Neural progenitor cell (in vitro differentiated cells): ENCODE measurements around the gene USP16. TPM values are rescaled to one million over a fixed set of nuclear protein-coding genes. Genes with fewer than 3 reads are reported as not detected.
"Not testable (repeated sequence)": the region's sequence is repeated elsewhere in the genome, so short reads cannot be mapped to it uniquely, and the experiment has no call there.

Source experiments
- DNase-seq: peaks from one replicate; pipeline ENCODE4 v3.0.0-alpha.2; 2016; ENCODE audit warnings: low spot score
- H2AFZ ChIP-seq: fragments of 200-600 bp; sonication (generic); replicated peaks from 2 replicates; pipeline ENCODE4 v1.6.1; 2016; ENCODE audit warnings: antibody characterized with exemption
- H3F3A ChIP-seq: fragments of 200-600 bp; sonication (generic); 2 replicates; pipeline ENCODE4 v1.6.1; 2016; ENCODE audit warnings: antibody characterized with exemption, low read depth
- H3K27ac ChIP-seq: fragments of 200-600 bp; sonication (generic); 2 replicates; pipeline ENCODE4 v1.5.1; 2016; ENCODE audit warnings: mild to moderate bottlenecking
- H3K27me3 ChIP-seq: fragments of 200-600 bp; sonication (generic); 2 replicates; pipeline ENCODE4 v1.6.1; 2016; ENCODE audit warnings: mild to moderate bottlenecking, moderate library complexity
- H3K36me3 ChIP-seq: fragments of 200-600 bp; sonication (generic); 2 replicates; pipeline ENCODE4 v1.5.1; 2016
- H3K4me1 ChIP-seq: fragments of 200-600 bp; sonication (generic); 2 replicates; pipeline ENCODE4 v1.6.1; 2016; ENCODE audit warnings: mixed run types
- H3K4me2 ChIP-seq: fragments of 200-600 bp; sonication (generic); 2 replicates; pipeline ENCODE4 v1.6.1; 2016
- H3K4me3 ChIP-seq: fragments of 200-600 bp; sonication (generic); 2 replicates; pipeline ENCODE4 v1.5.1; 2016
- H3K79me2 ChIP-seq: fragments of 200-600 bp; sonication (generic); 2 replicates; pipeline ENCODE4 v1.6.1; 2016; ENCODE audit warnings: low read depth
- H3K9ac ChIP-seq: fragments of 200-600 bp; sonication (generic); 2 replicates; pipeline ENCODE4 v1.6.1; 2016
- H3K9me3 ChIP-seq: fragments of 200-600 bp; sonication (generic); 2 replicates; pipeline ENCODE4 v1.5.1; 2016; ENCODE audit warnings: low read depth
- H4K20me1 ChIP-seq: fragments of 200-600 bp; sonication (generic); 2 replicates; pipeline ENCODE4 v1.6.1; 2016; ENCODE audit warnings: low read depth
- H3K27ac Mint-ChIP-seq: 3 replicates; pipeline ENCODE4 v1.8.0; 2021; ENCODE audit warnings: mixed read lengths
- H3K27me3 Mint-ChIP-seq: 2 replicates; pipeline ENCODE4 v1.8.0; 2022; ENCODE audit warnings: low read depth, mild to moderate bottlenecking, inconsistent platforms, moderate library complexity, mixed read lengths; ENCODE audit not compliant: insufficient read depth
- H3K36me3 Mint-ChIP-seq: 3 replicates; pipeline ENCODE4 v1.8.0; 2021; ENCODE audit warnings: mixed read lengths
- H3K4me1 Mint-ChIP-seq: 3 replicates; pipeline ENCODE4 v1.8.0; 2021; ENCODE audit warnings: mixed read lengths
- H3K4me3 Mint-ChIP-seq: 3 replicates; pipeline ENCODE4 v1.8.0; 2021; ENCODE audit warnings: mild to moderate bottlenecking, moderate library complexity, mixed read lengths
- H3K9me3 Mint-ChIP-seq: 3 replicates; pipeline ENCODE4 v1.8.0; 2020; ENCODE audit warnings: mixed read lengths
- CTCF ChIP-seq: fragments of 200-600 bp; sonication (generic); IDR thresholded peaks from 2 replicates; pipeline ENCODE4 v1.5.1; 2017; ENCODE audit warnings: antibody characterized with exemption, mild to moderate bottlenecking
- EZH2 ChIP-seq: fragments of 200-600 bp; sonication (generic); IDR thresholded peaks from 2 replicates; pipeline ENCODE4 v1.6.1; 2017; ENCODE audit warnings: antibody characterized with exemption, mild to moderate bottlenecking, moderate library complexity
- EZH2phosphoT487 ChIP-seq: fragments of 200-600 bp; sonication (generic); IDR thresholded peaks from 2 replicates; pipeline ENCODE4 v1.6.1; 2017; ENCODE audit warnings: antibody characterized with exemption
- total RNA-seq: library from RNA; depleted of rRNA; stranded (reverse); fragments of >200 nt; gene quantifications from 2 replicates; pipeline ENCODE4 v1.2.3, GENCODE V29; 2015; ENCODE audit warnings: low replicate concordance

Gene USP16
- total RNA-seq, 1 donor from 2014 or later: 38.5 TPM

DNA sequence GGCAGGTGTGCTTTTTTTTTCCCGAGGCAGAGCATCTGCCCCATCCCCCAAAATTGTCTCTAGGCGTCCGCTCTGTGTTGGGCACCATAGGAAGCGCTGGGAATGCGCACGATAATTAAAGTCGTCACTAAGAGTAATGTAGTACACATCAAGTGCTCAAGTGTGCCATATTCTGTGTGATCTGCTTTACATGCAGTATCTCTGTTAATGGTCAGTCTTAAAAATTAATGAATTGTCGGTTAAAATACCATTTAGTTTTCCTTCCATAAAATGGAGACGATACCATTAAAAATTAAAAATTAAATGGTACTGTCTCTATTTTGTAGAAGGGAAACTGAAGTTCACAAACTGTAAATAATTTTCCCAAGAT lies 49.5 kb downstream of the USP16 start:
- no peaks in the 10 kb centered on the region for H3K27me3 ChIP-seq
- no peak overlapping the region for H3K27ac ChIP-seq
- Mint-ChIP-seq H3K9me3 (no peaks in the 10 kb centered on the region), H3K27ac (peak overlapping the region; percentile 100), H3K4me1 (peaks cover 18% of the 10 kb centered on the region), H3K4me3 (peak overlapping the region; percentile 100), H3K36me3 (peaks cover 2% of the 10 kb centered on the region), H3K27me3 (peaks cover 4% of the 10 kb centered on the region)
- peaks cover 35% of the 10 kb centered on the region for H4K20me1 ChIP-seq
- H3K79me2 ChIP-seq: peaks cover 45% of the 10 kb centered on the region
- peak overlapping the region; percentile 77 for H3K9ac ChIP-seq
- no peak for DNase-seq
- peak overlapping the region; percentile 94 for H2AFZ ChIP-seq
- H3K4me1 ChIP-seq: peaks cover 21% of the 10 kb centered on the region
- peak overlapping the region; percentile 99 for H3K4me2 ChIP-seq
- H3F3A ChIP-seq: no peaks in the 10 kb centered on the region
- no peaks in the 10 kb centered on the region for H3K9me3 ChIP-seq
- H3K36me3 ChIP-seq: peaks cover 12% of the 10 kb centered on the region
- H3K4me3 ChIP-seq: peak overlapping the region; percentile 92
- no peak for TF ChIP-seq CTCF
- no peak for TF ChIP-seq EZH2phosphoT487
- no peak for TF ChIP-seq EZH2

- H3K27me3 ChIP-seq: no peaks in the 10 kb centered on the region
- no peaks in the 10 kb centered on the region for H3K9me3 ChIP-seq
- peaks cover 18% of the 10 kb centered on the region for H3K4me1 Mint-ChIP-seq
- H3K36me3 Mint-ChIP-seq: no peaks in the 10 kb centered on the region
- peaks cover 5% of the 10 kb centered on the region for H3K27me3 Mint-ChIP-seq
- DNase-seq: no peak
- H3K9ac ChIP-seq: no peak overlapping the region
- H3K4me3 ChIP-seq: no peak overlapping the region
- no peak overlapping the region for H3K4me2 ChIP-seq
- no peak overlapping the region for H2AFZ ChIP-seq
- H3K27ac Mint-ChIP-seq: no peak overlapping the region
- H3F3A ChIP-seq: no peaks in the 10 kb centered on the region
- TF ChIP-seq EZH2 (no peak), EZH2phosphoT487 (no peak), CTCF (no peak)
- peaks cover 21% of the 10 kb centered on the region for H3K4me1 ChIP-seq
- peaks cover 34% of the 10 kb centered on the region for H4K20me1 ChIP-seq
- no peak overlapping the region for H3K27ac ChIP-seq
- H3K9me3 Mint-ChIP-seq: no peaks in the 10 kb centered on the region
- H3K79me2 ChIP-seq: peaks cover 37% of the 10 kb centered on the region
- peak overlapping the region; percentile 76 for H3K4me3 Mint-ChIP-seq
- H3K36me3 ChIP-seq: peaks cover 4% of the 10 kb centered on the region
These were observed 50.3 kb downstream of the USP16 start for GRCh38 chr21:29074783-29075182.

GRCh38 chr21:29075706-29076466 lies 51.4 kb downstream of the USP16 start:
- Histone ChIP-seq H2AFZ (peak overlapping the region; percentile 23), H3K9me3 (no peaks in the 10 kb centered on the region), H3K4me3 (no peak overlapping the region), H3K9ac (no peak overlapping the region), H3K4me1 (peaks cover 17% of the 10 kb centered on the region), H3K4me2 (no peak overlapping the region), H3K27me3 (no peaks in the 10 kb centered on the region), H4K20me1 (peaks cover 23% of the 10 kb centered on the region), H3K36me3 (no peaks in the 10 kb centered on the region), H3F3A (no peaks in the 10 kb centered on the region), H3K79me2 (peaks cover 26% of the 10 kb centered on the region), H3K27ac (no peak overlapping the region)
- Mint-ChIP-seq H3K4me1 (peaks cover 18% of the 10 kb centered on the region), H3K27ac (no peak overlapping the region), H3K4me3 (no peak overlapping the region), H3K36me3 (no peaks in the 10 kb centered on the region), H3K27me3 (peaks cover 5% of the 10 kb centered on the region), H3K9me3 (no peaks in the 10 kb centered on the region)
- DNase-seq: no peak
- TF ChIP-seq EZH2phosphoT487: no peak
- no peak for TF ChIP-seq EZH2
- no peak for TF ChIP-seq CTCF

GRCh38 chr21:29076731-29077640 lies 52.5 kb downstream of the USP16 start:
- H3K9ac ChIP-seq, H3K4me3 ChIP-seq, H3K4me1 ChIP-seq, H3K4me3 Mint-ChIP-seq, H3K36me3 ChIP-seq, H3K9me3 ChIP-seq, H3K4me2 ChIP-seq, H3K27me3 ChIP-seq, DNase-seq, H3K9me3 Mint-ChIP-seq, H3F3A ChIP-seq, H3K36me3 Mint-ChIP-seq, H3K27ac ChIP-seq, H3K27me3 Mint-ChIP-seq, H3K27ac Mint-ChIP-seq: not testable (repeated sequence)
- Histone ChIP-seq H4K20me1 (peaks cover 12% of the 10 kb centered on the region), H3K79me2 (peaks cover 15% of the 10 kb centered on the region), H2AFZ (peak overlapping the region; percentile 23)
- peaks cover 13% of the 10 kb centered on the region for H3K4me1 Mint-ChIP-seq
